NCI-H146 treated with DMSO at 0.1 percent for 48 hours (cell line): Measurements from ENCODE around the gene ATP8B3.

Experiments
- DNase-seq: peaks from one replicate; lab custom pipeline; 2025; ENCODE audit not compliant: unreplicated experiment; lab: John Stamatoyannopoulos, UW

ATP8B3 gene

DNA sequence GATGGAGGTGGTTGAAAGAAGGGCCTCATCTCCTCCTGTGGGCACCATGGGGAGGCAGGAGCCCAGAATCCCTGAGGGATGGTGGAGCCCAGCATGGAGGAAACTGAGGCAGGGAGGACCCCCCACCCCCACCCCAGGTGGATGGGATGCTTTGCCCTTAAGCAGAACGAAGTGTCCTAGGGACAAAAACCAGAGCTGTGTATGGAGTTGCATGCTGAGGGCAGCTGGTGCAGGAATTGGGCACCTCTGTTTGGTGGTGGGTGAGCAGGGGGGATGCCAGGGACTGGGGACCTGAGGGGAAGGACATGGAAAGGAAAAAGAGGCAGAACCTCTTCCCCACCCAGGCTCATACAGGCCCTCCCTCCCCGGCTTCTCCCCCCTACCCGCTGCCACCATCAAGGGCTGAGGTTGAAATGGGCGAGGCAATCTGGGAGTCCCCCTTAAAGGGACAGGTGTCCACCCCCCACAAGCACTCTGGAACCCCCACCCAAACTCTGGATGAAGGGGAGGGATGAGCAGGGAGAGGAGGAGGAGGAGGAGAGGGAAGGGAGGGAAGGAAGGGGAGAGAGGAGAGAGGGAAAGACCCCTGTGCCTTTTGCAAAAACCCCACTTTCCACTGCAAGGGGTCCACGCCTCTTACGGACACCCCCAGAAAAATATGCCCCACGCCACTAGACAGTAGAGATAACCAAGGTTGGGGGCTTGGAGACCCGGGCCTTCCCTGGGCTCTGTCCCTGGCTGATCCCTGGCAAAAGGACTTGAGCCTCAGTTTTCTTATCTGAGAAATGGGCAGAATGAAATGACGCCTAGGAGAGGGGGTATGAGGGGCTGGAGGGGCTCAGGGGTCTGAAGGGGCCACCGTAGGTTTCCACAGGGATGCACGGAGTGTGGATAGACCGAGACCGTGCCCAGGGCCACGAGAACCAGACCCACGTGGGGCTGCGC is 52.8 kb downstream of the ATP8B3 start:
- DNase-seq, result no peak

DNA sequence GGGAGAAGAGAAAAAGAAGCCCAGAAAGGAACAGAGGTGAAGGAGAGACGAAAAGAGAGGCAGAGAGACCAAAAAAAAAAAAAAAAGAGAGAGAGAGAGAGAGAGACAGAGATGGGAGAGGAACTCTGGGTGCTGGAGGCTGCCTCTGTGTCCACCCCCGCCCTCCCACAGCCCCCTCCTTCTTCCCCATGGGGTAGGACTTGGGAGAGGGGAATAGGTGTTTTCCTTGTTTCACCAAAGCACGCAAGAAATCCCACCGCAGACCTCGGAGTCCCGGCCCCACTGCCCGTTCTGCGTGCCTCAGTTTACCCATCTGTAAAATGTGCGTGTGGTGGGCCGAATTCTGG is 53.9 kb downstream of the ATP8B3 start:
- no peak for DNase-seq

DNA sequence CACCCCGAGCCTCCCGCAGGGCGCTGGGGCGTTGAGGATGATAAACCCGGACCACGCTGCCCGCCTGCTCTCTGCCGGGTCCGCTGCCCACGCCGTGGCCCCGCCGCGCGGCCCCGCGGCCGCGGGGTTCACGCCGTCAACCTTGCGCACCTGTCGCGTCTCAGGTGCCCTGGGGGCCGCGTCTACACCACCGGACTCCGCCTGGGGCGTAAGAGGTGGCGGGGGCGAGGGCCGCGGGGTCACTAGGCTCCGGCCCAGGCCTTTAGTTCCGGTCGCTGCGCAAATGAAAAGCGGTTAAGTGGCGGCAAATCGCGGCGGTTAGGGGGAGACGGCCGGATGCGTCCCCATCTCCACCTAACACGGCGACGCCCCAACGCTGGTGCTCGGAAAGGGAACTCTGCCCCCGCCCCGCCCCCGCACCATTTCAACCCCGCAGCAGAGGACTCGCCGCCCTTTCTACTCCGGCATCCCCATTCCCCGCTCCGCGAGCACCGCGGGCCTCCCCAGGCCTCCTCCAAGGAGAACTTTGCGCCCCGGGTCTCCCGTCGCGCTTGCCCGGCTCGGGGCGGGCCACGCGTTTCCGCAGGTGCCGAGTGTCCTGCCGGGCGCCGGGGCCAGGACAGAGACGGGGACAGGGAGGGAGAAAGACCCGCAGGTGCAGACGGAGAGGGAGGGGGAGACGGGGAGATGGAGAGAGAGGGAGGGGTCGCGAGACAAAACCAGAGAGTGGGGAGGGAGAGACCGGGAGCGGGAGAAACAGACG is 54.4 kb downstream of the ATP8B3 start:
- DNase-seq, result no peak

DNA sequence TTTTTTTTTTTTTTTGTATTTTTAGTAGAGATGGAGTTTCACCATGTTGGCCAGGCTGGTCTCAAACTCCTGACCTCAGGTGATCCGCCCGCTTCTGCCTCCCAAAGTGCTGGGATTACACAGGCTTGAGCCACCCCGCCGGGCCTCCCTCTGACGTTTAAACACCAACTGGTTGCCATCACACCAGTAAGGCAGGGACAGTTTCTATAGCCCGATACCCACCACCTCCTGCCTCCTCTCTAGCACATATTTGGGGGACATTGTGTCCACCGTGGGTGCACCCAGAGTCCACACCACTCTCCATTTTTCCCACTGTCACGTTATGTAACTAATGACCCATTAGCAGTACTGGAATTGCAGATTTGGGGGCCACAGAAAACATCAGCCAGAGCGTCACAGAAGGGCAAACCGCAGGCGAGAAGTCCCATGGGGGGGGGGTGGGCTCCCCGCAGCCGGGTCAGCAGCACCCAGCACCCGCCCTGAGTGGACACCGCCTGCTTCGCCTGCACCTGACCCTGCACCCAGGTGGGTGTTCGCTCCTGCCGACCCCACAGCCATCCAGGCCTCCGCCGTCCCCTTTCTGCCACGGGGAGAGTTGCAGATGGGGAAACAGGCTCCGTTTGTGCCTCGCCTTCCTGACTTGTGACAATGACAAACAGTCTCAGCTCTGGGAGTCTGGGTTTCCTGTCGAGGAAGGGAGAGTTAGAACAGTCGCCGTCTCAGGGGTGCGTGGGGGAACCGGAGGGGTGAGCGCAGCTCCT is 55.2 kb downstream of the ATP8B3 start:
- no peak for DNase-seq

DNA sequence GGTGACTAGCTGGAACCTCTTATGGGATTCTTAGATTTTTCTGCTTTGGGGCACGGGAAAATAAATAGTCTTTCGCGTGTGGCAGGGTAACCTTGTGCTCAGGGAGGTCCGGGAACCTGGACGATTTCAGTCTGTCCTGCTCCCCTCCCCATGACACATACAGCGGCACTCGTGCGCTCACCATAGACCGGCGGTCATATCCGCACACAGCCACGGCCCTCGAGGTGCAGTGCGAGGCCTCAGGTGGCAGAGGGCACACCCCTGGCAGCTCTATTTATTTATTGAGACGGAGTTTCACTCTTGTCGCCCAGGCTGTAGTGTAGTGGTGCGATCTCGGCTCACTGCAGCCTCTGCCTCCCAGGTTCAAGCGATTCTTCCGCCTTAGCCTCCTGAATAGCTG is 55.8 kb downstream of the ATP8B3 start:
- DNase-seq, result no peak

DNA sequence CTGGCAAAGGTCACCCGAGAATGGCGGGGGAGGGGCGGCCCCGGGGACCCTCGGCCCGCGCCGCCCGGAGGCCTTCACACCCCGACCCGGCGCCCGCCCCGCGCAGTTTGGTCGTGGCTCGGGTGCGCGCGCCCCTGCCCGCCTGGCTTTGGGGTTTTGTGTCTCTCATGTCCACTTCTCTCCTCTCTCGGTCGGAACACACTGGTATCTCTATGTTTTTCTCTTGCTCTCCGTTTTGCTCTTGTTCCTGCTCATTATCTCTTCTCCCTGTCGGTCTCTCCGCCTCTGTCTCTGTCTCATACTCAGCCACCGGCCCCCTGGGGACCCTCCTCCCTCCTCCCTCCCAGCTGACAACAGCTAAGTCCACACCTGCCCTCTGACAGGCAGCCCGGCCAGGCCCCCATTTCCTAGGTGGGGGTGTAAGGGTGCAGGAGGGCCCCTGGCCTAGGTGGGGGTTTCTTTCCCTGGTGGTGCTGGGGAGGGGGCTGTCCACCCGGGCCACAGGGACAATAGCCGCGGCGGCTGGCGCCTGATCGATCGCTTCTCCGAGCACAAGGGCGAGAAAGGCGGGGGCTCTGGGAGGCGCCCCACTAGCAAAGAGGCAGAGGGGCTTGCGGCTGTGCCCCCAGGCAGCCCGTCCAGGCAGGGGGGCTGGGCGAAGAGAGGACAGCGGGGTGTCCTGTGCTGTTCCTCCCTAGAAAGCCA is 56.5 kb downstream of the ATP8B3 start:
- no peak for DNase-seq

DNA sequence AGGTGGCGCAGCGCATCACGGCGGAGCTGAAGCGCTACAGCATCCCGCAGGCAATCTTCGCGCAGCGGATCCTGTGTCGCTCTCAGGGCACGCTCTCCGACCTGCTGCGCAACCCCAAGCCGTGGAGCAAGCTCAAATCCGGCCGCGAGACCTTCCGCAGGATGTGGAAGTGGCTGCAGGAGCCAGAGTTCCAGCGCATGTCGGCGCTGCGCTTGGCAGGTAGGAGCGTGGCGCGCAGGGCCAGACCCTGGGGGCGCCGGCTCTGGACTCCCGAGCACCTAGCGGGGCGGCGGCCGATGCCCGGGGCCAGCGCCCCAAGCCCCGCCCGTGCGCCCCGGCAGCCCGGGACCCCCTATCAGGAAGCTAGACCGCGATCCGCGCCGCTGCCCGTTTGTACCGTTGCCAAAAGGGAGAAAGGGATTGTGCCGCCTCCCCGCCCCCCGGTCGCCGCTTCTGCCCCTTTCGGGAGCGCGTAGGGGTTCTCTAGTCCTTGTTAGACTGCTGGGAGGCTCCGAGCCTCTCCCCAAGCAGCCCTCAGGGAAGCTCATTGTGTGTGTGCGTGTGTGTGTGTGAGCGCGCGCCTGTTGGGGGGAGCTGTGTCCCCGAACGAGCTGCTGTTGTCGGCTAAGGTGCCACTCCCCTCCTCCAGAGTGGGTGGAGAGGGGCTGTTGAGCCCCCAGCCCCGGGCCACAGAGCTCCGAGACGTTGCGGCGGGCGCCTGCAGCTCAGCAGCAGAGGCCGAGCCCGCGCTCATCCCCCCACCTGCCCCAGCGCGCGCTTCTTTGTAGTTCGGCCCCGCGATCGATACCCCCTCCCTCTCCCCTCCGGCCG is 57.2 kb downstream of the ATP8B3 start:
- no peak for DNase-seq

DNA sequence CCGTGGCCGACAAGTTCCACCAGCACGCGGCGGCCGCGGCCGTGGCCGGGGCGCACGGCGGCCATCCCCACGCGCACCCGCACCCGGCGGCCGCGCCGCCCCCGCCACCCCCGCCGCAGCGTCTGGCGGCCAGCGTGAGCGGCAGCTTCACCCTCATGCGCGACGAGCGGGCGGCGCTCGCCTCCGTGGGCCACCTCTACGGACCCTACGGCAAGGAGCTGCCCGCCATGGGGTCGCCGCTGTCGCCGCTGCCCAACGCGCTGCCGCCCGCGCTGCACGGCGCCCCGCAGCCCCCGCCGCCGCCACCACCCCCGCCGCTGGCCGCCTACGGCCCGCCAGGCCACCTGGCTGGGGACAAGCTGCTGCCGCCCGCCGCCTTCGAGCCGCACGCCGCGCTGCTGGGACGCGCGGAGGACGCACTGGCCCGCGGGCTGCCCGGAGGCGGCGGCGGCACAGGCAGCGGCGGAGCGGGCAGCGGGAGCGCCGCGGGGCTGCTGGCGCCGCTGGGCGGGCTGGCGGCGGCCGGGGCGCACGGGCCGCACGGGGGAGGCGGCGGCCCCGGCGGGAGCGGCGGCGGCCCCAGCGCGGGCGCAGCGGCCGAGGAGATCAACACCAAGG is 57.9 kb downstream of the ATP8B3 start:
- no peak for DNase-seq

DNA sequence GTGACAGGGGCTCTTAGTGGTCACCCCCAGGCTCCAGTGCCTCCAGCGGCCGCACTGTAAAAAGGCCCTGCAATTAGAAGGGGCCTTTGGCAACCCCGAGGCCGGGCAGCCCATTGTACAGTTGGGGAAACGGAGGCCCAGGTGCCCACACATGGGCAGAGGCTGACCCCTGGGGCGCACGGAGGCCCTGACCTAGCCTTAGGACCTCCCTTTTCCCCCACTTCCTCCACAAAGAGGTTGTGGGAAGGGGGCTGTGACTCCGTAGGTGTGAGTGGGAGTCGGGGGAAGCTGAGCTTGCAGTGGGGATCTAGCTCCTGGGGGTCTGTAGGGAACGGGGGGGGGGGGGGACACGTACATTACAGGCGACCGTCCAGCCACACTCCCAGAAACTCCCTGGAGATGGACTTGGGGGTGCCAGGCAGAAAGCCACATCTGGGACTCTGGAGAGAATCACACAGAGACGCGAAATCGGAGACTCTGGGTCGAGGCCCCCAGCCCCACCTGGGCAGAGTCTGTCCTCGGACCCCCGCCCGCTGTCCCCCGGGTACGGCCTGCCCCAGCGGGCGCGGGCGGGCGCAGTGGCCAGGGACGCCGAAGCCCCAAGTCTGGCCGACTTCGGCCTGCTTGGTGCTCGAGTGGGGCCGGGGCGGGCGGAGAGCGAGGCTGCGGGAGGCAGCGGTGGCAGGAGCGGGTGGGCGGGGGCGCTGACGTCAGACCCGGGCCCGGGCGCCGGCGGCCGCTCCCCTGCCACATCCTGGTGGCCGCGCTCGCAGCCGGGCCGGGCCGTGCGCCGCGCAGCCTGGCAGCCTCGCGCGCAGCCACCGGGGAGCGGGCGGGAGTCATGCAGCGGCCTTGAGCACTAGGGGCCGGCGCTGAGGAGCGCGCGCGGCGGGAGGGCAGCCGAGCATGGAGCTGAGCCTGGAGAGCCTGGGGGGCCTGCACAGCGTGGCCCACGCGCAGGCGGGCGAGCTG is 59.0 kb downstream of the ATP8B3 start, which contains the start of gene ONECUT3:
Gene ONECUT3, plus strand, starts transcription at position 750 of the 972 bp plus-strand sequence. Its CDS starts 157 bp downstream, at position 907.
- no peak for DNase-seq

DNA sequence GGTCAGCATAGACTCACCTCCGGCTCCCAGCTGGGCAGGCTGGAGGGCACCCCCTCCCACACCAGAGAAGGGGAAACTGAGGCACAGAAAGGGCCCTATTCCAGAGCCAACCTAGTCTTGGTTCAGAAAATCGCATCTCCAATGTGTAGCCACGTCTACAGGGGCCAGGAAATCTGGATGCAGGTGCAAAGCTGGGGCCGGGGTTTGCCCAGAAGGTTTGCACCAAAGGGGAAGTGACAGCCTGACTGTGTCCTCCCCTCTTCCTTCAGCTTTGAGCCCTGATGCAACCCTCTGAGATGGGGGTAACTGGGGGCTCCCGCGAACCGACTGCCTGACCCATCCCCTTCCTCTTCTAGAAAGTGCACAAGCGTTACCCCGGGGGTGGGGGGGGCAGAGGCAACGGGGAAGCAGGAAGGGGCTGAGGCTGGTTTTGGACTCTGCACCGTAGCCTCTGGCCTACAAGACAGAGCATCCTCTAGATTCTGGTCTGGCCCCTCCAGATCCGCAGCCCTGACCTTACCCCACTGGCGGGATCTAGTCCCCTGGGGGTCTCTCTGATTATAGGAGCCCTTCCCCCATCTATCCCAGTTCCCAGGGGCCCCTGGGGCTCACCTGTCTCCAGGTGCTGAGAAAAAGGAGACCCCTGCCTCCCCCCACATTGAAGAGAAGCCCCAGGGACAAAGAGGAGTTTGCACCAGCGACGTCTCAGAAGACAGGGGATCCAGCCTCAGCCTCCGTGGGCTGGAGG is 59.9 kb downstream of the ATP8B3 start:
- no peak for DNase-seq

DNA sequence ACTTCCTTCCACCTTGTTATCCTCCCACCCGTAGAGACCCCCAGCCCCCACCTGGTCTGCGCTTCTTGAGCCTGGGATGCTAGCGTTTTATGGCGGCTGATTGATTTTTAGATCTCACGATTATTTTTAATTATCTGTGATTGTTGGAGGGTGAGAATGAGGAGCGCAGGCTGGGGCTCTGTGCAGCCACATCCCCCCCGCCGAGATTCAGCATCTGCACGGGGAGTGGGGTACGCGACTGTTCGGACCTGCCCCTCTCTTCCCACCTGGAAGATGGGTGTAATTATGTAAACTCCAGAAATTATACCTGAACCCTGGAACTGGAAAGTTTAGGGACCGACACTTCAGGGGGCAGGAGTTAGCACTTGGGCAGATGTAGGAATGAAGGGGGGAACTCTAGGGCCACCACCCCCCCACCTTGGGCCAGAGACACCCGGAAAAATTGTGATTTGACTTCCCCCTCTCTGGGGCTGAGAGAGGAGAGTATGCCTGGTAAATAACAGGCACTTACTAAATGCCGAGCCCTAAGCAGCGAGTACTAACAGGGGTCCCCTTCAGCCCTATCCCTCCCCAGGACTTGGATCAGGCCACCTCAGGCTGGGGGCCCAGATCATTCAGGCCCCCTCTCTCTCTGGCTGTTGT is 60.6 kb downstream of the ATP8B3 start:
- DNase-seq, result no peak

DNA sequence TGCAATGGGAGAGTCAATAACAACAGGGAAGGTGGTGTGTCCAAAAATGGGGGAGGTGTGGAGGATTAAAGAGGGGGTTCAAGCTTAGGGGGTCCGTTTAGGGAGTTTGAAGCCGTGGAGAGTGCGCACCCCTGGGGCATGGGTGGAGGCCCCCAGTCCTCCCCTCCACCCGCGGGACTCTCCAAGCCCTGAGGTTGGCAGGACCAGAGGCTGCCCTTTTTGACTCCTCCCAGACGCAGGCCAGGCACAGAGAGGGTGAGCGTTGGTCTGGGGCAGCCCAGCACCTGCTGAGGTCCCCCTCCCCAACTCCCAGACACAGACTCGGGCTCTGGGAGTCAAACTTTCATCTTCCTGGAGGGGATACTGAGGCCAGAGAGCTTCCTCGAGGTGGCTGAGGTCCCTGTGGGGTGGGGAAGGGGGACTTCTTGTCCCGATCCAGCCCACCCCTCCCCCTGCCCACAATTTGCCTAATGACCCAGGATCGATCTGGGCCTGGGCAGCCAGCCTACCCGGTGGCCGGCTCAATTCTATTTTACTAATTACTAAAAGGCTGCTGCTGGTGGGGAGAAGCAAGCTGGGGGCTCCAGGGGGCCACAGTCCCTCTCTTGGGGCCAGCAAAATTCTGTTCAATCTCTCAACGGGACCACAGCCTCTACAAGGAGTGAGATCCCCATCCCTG is 61.6 kb downstream of the ATP8B3 start:
- DNase-seq, result no peak

DNA sequence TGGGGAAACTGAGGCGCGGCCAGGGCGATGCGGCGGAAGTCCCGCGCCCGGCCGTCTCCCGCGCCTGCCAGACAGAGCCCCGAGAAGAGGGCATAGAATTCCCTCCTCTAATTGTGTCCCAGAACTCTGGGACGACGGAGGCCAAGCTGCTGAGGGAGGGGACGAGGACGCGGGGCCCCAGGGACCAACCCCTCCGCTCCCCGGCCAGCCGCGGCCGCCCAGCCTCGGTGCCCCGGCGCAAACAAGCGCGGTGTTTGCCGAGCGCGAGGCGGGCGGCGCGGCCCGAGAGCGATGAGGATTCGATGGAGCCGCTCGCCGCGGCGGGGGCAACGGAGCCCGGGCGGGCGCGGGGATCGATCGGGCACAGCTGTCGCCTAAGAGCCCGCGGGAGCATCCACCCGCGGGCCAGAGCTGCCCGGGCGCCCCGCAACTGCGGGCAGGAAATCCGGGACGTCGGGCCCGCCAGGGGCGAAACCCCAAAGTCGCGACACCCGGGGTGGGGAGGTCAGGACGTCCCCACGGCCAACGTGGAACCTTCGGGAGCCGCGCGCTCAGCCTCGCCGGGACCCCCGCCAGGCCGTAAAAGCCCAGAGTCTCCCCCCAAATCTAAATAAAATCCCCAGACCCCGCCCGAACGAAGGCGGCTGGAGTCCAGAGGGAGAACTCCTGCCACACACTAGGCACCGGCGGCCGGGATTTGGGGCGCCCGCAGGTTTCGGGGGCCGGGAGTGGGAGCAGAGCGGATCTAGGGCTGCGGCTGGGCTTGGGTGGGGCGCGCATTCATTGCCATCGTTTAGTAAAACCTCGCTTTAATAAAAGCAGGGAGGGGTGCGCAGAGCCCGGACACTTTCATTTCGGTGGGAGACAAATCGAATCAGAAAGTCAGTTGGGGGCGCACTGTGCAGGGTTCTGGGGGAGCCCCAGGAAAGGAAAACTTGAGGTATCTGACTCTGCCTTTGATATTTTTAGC is 62.4 kb downstream of the ATP8B3 start:
- DNase-seq, result no peak

DNA sequence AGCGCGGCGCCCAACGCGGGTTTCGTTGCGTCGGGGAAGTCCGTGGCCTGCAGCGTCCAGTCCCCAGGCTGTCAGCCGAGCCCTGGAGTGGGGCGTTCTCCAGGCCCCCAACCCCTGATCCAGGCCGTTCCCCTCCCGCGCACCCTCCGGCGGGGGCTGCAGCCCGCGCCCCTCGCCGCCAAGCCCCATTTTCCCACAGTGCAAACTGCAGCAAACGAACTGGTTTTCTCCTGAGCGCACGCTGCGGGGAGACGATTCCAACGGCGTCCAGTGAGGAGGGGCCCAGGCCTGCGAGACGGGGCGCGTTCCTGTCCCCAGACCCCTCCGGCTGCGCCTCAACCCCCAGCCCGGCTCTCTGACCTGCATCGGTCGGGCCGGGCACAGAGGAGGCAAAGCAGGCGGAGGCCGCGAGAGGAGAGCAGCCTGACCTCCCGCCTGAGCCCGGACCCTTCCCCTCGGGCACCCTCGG is 63.2 kb downstream of the ATP8B3 start:
- no peak for DNase-seq

DNA sequence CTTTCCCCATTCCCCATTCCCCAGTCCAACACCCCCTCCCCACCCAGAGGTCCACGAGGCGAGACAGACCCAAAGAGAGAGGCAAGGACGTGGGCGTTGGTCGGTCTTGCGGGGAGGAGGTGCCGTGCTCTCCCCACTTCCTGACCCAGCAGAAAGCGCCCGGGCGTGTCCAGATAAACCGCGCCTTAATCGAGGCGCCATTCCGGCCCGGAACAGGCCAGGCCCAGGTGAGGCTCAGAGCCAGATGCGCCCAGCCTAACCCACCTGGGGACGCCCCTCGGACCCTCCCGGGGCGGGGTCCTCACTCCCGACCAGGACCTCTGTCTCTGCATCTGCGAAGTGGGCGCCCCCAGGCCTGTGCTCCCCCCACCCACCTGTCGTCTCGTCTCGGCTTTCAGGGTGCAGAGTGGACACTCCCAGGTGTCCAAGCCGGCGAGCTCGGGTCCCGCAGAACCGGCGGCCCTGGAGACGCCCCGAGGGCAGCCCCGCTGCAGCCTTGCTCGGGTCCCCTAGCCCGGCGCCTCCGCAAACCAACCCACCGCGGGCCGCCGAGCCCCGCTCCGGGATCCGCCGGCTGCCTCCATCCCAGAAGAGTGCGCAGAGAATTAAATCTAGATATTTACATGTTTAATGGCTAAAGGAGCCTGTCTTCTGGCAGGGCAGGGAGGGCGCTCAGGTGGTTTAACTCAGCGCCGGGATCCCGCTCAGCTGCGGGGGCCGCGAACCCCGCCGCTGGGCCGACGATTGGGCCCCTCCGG is 63.8 kb downstream of the ATP8B3 start:
- no peak for DNase-seq
